Measurements from ENCODE around the gene FBXO44.

The FBXO44 gene

DNA sequence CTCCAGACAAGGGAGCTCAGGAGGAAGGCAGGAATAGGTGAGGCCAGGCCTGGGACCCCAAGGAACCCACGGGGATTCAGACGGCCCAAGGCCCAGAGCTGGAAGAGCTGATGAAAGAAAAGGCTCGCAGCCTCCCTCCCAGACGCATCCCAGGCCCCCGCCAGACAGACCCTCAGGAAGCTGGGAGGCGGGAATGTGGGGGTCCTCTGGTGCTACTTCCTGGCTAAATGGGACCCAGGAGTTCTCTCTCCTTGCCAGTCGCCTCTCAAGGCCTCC is 878 bp upstream of the FBXO44 start:
- peak overlapping the region; percentile 71; the same call in 1 of the 2 replicates for H3K4me2 ChIP-seq (ENCODE audit: low read length)
- H3K9me2 ChIP-seq (ENCODE audit: low read depth, low read length) = no peaks in the 10 kb centered on the region
- peak overlapping the region; percentile 66 for H3K4me3 ChIP-seq (ENCODE audit: low read depth, low read length, poor library complexity, severe bottlenecking)
- H2AFZ ChIP-seq (ENCODE audit: low read length) = no peak overlapping the region
- no peaks in the 10 kb centered on the region for H4K20me1 ChIP-seq (ENCODE audit: insufficient read depth, low read length)
- peaks cover 16% of the 10 kb centered on the region for H3K36me3 ChIP-seq (ENCODE audit: insufficient read depth, low read length)
- no peaks in the 10 kb centered on the region for H3K79me2 ChIP-seq (ENCODE audit: insufficient read depth, low read length)
- H3F3A ChIP-seq (ENCODE audit: insufficient read depth, low read length) = no peaks in the 10 kb centered on the region
- peak overlapping the region; percentile 9; the same call in 1 of the 2 replicates for H3K9ac ChIP-seq (ENCODE audit: low read length)
- TF ChIP-seq, protein P1, sequence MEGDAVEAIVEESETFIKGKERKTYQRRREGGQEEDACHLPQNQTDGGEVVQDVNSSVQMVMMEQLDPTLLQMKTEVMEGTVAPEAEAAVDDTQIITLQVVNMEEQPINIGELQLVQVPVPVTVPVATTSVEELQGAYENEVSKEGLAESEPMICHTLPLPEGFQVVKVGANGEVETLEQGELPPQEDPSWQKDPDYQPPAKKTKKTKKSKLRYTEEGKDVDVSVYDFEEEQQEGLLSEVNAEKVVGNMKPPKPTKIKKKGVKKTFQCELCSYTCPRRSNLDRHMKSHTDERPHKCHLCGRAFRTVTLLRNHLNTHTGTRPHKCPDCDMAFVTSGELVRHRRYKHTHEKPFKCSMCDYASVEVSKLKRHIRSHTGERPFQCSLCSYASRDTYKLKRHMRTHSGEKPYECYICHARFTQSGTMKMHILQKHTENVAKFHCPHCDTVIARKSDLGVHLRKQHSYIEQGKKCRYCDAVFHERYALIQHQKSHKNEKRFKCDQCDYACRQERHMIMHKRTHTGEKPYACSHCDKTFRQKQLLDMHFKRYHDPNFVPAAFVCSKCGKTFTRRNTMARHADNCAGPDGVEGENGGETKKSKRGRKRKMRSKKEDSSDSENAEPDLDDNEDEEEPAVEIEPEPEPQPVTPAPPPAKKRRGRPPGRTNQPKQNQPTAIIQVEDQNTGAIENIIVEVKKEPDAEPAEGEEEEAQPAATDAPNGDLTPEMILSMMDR (IDR thresholded peaks at IDR 0.05; ENCODE audit: low read length) = no peak
- no peak for TF ChIP-seq EZH2 (IDR thresholded peaks at IDR 0.05; ENCODE audit: borderline replicate concordance, low read length)
- H3K27ac ChIP-seq (ENCODE audit: low read depth, low read length, poor library complexity, severe bottlenecking) = no peak overlapping the region
- H3K27me3 ChIP-seq (ENCODE audit: insufficient read depth, low read length) = no peaks in the 10 kb centered on the region
- no peaks in the 10 kb centered on the region for H3K9me3 ChIP-seq (ENCODE audit: low read length)
- H3K4me1 ChIP-seq (ENCODE audit: insufficient read depth, low read length, severe bottlenecking) = peaks cover 30% of the 10 kb centered on the region

DNA sequence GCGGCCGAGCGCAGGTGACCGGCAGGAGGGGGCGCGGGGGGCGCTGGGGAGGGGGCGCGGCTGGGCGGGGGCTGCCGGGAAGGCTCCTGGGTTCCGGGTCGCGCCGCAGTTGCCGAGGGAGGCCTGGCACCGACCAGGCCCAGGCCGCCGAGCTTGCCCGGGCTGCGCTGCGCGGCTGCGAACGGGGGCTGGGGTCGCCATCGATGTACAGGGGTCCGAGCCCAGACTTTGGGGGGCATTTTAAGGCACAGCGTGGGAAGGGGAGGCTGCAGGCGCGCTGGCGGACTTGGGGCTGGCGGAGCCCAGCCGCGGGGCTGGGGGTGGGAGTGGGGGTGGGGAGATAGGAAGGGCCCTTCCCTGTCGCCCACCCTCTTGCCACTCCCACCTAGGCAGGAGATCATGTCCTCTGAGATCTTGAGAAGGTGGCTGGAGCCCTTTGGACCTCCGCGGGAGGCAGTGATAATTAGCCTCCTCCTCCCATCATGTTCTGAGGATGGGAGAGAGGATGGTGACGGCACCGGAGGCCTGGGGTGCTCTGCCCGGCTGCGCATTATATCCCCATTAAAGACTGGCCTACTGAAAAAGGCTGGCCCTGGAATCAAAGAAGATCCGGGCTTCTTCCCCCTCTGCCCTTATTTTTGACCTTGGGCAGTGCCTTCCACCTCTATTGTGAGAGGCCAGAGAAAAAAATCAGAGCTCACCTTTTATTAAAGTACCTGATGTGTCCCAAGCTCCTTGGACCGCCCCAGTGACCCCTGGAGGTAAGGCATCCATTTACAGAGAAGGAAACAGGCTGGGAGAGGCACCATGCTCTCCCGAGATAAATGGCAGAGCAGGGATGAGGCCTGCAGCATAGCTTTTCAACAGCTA is 497 bp downstream of the FBXO44 start:
- Histone ChIP-seq H3K9ac (ENCODE audit: low read length) (peak overlapping the region; percentile 65), H2AFZ (ENCODE audit: low read length) (no peak overlapping the region), H3F3A (ENCODE audit: insufficient read depth, low read length) (no peaks in the 10 kb centered on the region), H3K4me1 (ENCODE audit: insufficient read depth, low read length, severe bottlenecking) (peaks cover 20% of the 10 kb centered on the region), H3K4me3 (ENCODE audit: low read depth, low read length, poor library complexity, severe bottlenecking) (peak overlapping the region; percentile 66), H3K4me2 (ENCODE audit: low read length) (peak overlapping the region; percentile 71), H3K36me3 (ENCODE audit: insufficient read depth, low read length) (peaks cover 17% of the 10 kb centered on the region), H3K79me2 (ENCODE audit: insufficient read depth, low read length) (no peaks in the 10 kb centered on the region), H3K9me3 (ENCODE audit: low read length) (no peaks in the 10 kb centered on the region), H3K27ac (ENCODE audit: low read depth, low read length, poor library complexity, severe bottlenecking) (no peak overlapping the region), H3K9me2 (ENCODE audit: low read depth, low read length) (no peaks in the 10 kb centered on the region), H3K27me3 (ENCODE audit: insufficient read depth, low read length) (no peaks in the 10 kb centered on the region), H4K20me1 (ENCODE audit: insufficient read depth, low read length) (no peaks in the 10 kb centered on the region)
- TF ChIP-seq, protein P1 (IDR thresholded peaks at IDR 0.05; ENCODE audit: low read length) = no peak
- TF ChIP-seq EZH2 (IDR thresholded peaks at IDR 0.05; ENCODE audit: borderline replicate concordance, low read length) = no peak

DNA sequence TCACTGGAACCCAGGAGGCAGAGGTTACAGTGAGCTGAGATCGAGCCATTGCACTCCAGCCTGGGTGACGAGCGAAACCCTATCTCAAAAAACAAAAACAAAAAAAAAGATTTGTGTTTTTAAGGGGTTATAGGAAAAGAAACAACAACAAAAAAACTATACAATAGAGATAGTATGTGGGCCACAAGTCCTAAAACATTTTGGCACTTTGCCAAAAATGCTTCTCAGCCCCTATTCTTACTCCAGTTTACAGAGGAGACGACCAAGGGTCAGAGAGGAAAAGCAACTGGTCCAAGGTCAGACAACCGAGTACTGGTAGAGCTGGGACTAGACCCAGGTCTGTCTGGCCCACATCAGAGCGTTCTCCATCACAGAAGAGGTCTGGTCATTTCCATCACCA is 3.0 kb downstream of the FBXO44 start:
- Histone ChIP-seq H4K20me1 (ENCODE audit: insufficient read depth, low read length) (no peaks in the 10 kb centered on the region), H3K9me3 (ENCODE audit: low read length) (no peaks in the 10 kb centered on the region), H3K27ac (ENCODE audit: low read depth, low read length, poor library complexity, severe bottlenecking) (no peak overlapping the region), H3K27me3 (ENCODE audit: insufficient read depth, low read length) (no peaks in the 10 kb centered on the region), H3K4me1 (ENCODE audit: insufficient read depth, low read length, severe bottlenecking) (peaks cover 10% of the 10 kb centered on the region), H3K9ac (ENCODE audit: low read length) (no peak overlapping the region), H3K36me3 (ENCODE audit: insufficient read depth, low read length) (peaks cover 17% of the 10 kb centered on the region), H3F3A (ENCODE audit: insufficient read depth, low read length) (no peaks in the 10 kb centered on the region), H3K4me2 (ENCODE audit: low read length) (no peak overlapping the region), H3K4me3 (ENCODE audit: low read depth, low read length, poor library complexity, severe bottlenecking) (no peak overlapping the region), H3K79me2 (ENCODE audit: insufficient read depth, low read length) (no peaks in the 10 kb centered on the region), H2AFZ (ENCODE audit: low read length) (no peak overlapping the region), H3K9me2 (ENCODE audit: low read depth, low read length) (no peaks in the 10 kb centered on the region)
- TF ChIP-seq EZH2 (IDR thresholded peaks at IDR 0.05; ENCODE audit: borderline replicate concordance, low read length) = no peak
- TF ChIP-seq, protein P1 (IDR thresholded peaks at IDR 0.05; ENCODE audit: low read length) = no peak
